GM12878 (cell line): ENCODE results near the gene TKT. TPM values are rescaled to one million over a fixed set of nuclear protein-coding genes. Genes with fewer than 3 reads are reported as not detected.

Experiments used
- BMI1 ChIP-seq: fragments of 450-650 bp; IDR thresholded peaks from 2 replicates; pipeline ENCODE4 v1.6.1; 2016; ENCODE audit warnings: mild to moderate bottlenecking, moderate library complexity, borderline replicate concordance
- E2F4 ChIP-seq: IDR thresholded peaks from 2 replicates; pipeline ENCODE4 v1.6.1; 2012; ENCODE audit warnings: low read depth, low read length, improper control_type of control experiment
- E2F8 ChIP-seq: fragments of 450-650 bp; IDR thresholded peaks from 2 replicates; pipeline ENCODE4 v1.6.1; 2018; ENCODE audit warnings: mild to moderate bottlenecking, low read depth, moderate library complexity; ENCODE audit not compliant: partially characterized antibody
- E4F1 ChIP-seq: fragments of 450-650 bp; IDR thresholded peaks from 2 replicates; pipeline ENCODE4 v1.6.1; 2018; ENCODE audit warnings: borderline replicate concordance, mild to moderate bottlenecking; ENCODE audit not compliant: partially characterized antibody
- EZH2 ChIP-seq: IDR thresholded peaks from 2 replicates; pipeline ENCODE4 v1.6.1; 2012; ENCODE audit warnings: low read depth, mild to moderate bottlenecking, control low read depth, inconsistent platforms, low read length, borderline replicate concordance; ENCODE audit not compliant: control insufficient read depth
- GATAD2B ChIP-seq: fragments of 450-650 bp; conservative IDR thresholded peaks from 2 replicates; pipeline ENCODE4 v1.6.1; 2017; ENCODE audit warnings: low read depth, mild to moderate bottlenecking, moderate library complexity
- IRF4 ChIP-seq: IDR thresholded peaks from 2 replicates; pipeline ENCODE4 v1.6.1; 2011; ENCODE audit warnings: low read depth, low read length
- KAT2A ChIP-seq: conservative IDR thresholded peaks from 2 replicates; pipeline ENCODE4 v1.6.1; 2011; ENCODE audit warnings: low read depth, low read length; ENCODE audit not compliant: control insufficient read depth
- NR2C1 ChIP-seq: fragments of 450-650 bp; IDR thresholded peaks from 2 replicates; pipeline ENCODE4 v1.6.1; 2017; ENCODE audit warnings: antibody characterized with exemption, mild to moderate bottlenecking, moderate library complexity
- PAX8 ChIP-seq: fragments of 450-650 bp; IDR thresholded peaks from 2 replicates; pipeline ENCODE4 v1.6.1; 2017; ENCODE audit warnings: mild to moderate bottlenecking, moderate library complexity
- PBX3 ChIP-seq: IDR thresholded peaks from 2 replicates; pipeline ENCODE4 v1.6.1; 2011; ENCODE audit warnings: mild to moderate bottlenecking, low read depth, low read length, moderate library complexity; ENCODE audit not compliant: insufficient replicate concordance
- REST ChIP-seq: IDR thresholded peaks from 2 replicates; pipeline ENCODE4 v1.6.1; 2012; ENCODE audit warnings: mild to moderate bottlenecking, low read depth, low read length
- SPI1 ChIP-seq: IDR thresholded peaks from 2 replicates; pipeline ENCODE4 v1.6.1; 2011; ENCODE audit warnings: low read depth, mild to moderate bottlenecking, low read length, moderate library complexity, borderline replicate concordance; ENCODE audit not compliant: insufficient read depth
- SRF ChIP-seq, 2 experiments: IDR thresholded peaks; 2 replicates each; pipeline ENCODE4 v1.6.1; 2011; ENCODE audit warnings: low read depth in 2 of 2, low read length in 2 of 2, mild to moderate bottlenecking in 1 of 2, moderate library complexity in 1 of 2
- TCF12 ChIP-seq: IDR thresholded peaks from 2 replicates; pipeline ENCODE4 v1.6.1; 2011; ENCODE audit warnings: low read depth, mild to moderate bottlenecking, low read length
- ZBED1 ChIP-seq: IDR thresholded peaks from 2 replicates; pipeline ENCODE4 v1.6.1; 2016; ENCODE audit warnings: borderline replicate concordance
- ZNF24 ChIP-seq: fragments of 450-650 bp; IDR thresholded peaks from 2 replicates; pipeline ENCODE4 v1.6.1; 2017; ENCODE audit warnings: antibody characterized with exemption, mild to moderate bottlenecking
- polyA plus RNA-seq, 11 experiments: library from polyadenylated mRNA; depleted of rRNA in 4 of 11; unstranded in 6 of 11; stranded (reverse) in 5 of 11; fragments of >200 nt; fragmentation: Nextera tagmentation in 4 of 11; fragmentation: Illumina TruSeq in 1 of 11; extraction: Ambion mirVana in 4 of 11; extraction: Trizol in 1 of 11; gene quantifications; 1 replicate in 1 of 11; 2 replicates in 10 of 11; pipeline versions ENCODE4 v1.2.1 to v1.2.3, GENCODE V29; 2011 to 2016; ENCODE audit warnings: inconsistent platforms in 2 of 11, missing spikeins in 2 of 11, low read depth in 1 of 11
- total RNA-seq, 4 experiments: library from RNA; depleted of rRNA in 3 of 4; stranded (reverse); fragments of >200 nt in 3 of 4; fragmentation: Illumina TruSeq in 1 of 4; extraction: Trizol in 1 of 4; gene quantifications; 2 replicates each; pipeline versions ENCODE4 v1.2.1 to v1.2.3, GENCODE V29; 2013 to 2021

TKT gene
- total and polyA plus RNA-seq, 10 of the 15 experiments (the other 5 are each of a cell fraction or from before 2014, with no cell fraction given) = 56.4 to 385 (median 143) TPM

GRCh38 chr3:53196575-53197407 is 59.0 kb downstream of the TKT start (continued):
- no peak for TF ChIP-seq REST
- TF ChIP-seq ZBED1 = 0 out of 2 replicates have a peak, but pooled peaks have one; percentile 63
- TF ChIP-seq GATAD2B = peak; percentile 56
- TF ChIP-seq NR2C1 = no peak
- TF ChIP-seq EZH2 = no peak
- TF ChIP-seq TCF12 = 0 out of 2 replicates have a peak, but pooled peaks have one; percentile 39
- TF ChIP-seq SRF (IDR thresholded peaks at IDR 0.05; ENCODE audit: low read depth in 2 of 2, low read length in 2 of 2) = no peak
- peak; percentile 28; the same call in 1 of the 2 replicates for TF ChIP-seq SPI1
- no peak for TF ChIP-seq E2F4
- TF ChIP-seq PBX3 = no peak
- TF ChIP-seq E2F8 = no peak
- no peak for TF ChIP-seq KAT2A
- no peak for TF ChIP-seq PAX8
- TF ChIP-seq ZNF24 = no peak
- no peak for TF ChIP-seq IRF4
- no peak for TF ChIP-seq BMI1
- TF ChIP-seq E4F1 = no peak
